Activated gamma-delta T cell treated with Interleukin-2 at 50 U/mL for 16 hours (primary cell): Measurements from ENCODE around the gene PITPNC1.

ENCODE experiments used
- DNase-seq: peaks from one replicate; pipeline ENCODE4 v3.0.0-alpha.2; 2020

The PITPNC1 gene

DNA sequence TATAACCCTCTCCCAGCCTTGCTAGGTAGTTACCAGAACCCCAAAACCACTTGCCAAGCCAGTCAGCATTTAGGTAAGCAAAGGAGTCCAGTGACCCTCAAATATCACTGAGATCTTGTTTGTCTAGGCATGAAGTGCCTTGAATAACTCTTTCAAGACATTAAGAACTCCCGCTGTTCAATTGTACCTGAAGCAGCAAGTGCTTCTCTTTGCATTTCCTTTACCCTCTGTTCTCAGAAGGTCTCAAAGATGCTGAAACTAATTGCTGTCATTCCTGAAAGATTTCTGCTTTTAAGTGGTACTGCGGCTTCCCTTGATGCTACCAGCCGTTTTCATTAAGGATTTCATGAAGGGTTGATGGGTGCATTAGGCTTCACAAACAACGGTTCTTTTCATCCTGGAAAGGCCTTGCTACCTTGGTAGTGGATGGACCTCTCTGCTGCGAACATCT is 142.7 kb downstream of the PITPNC1 start:
- DNase-seq: no peak

GRCh38 chr17:67520252-67520906 is 143.3 kb downstream of the PITPNC1 start:
- DNase-seq: no peak

GRCh38 chr17:67520916-67521774 is 144.1 kb downstream of the PITPNC1 start:
- DNase-seq: no peak

DNA sequence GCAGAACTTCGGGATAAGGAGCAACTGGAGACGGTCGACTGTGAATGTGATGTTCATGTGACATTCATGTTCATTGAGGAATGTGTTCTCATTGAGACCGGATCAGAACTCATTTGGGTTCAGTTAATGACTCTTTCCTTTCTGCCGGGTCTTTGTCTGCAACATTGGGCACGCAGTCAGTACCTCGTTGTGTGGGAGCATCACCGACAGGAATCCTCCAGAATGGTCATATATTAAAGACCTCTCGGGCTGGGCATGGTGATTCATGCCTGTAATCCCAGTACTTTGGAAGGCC is 144.6 kb downstream of the PITPNC1 start:
- DNase-seq: no peak

DNA sequence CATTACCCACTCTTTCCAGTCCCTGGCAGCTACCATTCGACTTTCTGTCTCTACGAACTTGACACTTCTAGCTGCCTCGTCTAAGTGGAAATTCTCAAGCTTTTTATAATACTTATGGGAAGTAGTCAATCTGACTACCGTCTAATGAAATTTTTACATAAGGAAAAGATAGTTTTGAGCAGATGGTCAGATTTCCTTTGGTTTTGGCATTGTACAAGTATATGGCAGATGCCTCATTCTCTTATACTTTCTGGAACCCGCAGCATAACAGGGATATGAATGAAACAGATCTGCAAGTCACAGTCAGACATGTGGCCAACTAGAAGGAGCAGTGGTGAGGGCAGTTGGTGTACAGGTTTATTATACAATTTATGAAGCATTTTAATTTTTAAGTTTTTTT is 146.0 kb downstream of the PITPNC1 start:
- no peak for DNase-seq

DNA sequence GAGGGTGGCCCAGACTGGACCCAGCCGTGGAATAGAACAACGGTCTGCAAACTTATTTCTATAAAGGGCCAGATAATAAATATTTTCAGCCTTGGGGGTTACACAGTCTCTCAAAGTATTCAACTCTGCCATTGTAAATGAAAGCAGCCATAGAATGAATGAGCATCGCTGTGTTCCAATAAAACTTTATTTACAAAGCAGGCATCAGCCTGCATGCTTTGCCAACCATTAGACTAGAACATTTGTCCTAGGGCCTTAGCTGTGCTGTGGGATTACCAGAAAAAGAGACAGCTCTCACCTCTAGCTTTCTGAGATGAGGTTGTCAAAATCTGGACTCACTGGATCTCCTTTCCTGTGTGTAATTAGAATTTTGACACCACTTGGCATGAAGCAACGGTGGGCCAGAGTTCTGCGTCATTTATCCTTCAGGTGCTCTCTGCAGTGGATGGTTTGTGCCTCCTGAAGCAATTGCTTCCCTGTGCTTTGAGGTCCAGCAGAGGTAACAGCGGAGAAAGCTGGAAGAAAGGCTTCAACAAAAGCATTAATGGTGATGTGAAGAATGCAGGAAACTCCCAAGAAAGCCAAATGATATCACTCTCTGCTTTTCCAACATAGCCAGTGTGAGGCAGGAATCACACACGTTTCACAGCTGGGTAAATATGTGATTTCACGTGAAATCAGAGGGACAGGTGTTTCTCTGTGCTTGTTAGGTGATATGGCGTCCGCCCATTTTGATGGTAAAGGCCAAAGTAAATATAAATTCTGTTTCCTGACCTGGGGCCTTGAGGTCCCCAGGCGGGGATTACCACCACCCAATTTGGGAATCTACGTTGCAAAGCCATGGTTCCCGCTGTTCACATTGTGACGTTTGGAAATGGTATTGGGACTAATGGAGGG is 148.4 kb downstream of the PITPNC1 start:
- no peak for DNase-seq

DNA sequence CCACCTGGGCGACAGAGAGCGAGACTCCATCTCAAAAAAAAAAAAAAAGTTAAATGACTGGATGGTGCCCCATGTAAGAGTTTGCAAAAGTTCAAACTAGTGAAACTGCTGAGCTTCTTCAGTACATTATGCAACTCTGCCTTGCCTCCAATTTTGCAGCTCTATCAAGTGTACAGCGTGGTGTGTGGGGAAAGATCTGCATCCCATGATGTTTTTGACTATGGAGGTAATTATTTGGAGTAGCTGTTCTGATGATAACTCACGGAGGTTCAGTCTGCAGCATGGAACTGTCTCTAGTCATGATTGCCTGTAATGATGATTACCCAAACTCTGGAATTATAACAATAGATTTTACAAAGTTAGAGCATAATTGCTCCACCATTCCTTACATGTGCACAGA is 149.6 kb downstream of the PITPNC1 start:
- DNase-seq: no peak

DNA sequence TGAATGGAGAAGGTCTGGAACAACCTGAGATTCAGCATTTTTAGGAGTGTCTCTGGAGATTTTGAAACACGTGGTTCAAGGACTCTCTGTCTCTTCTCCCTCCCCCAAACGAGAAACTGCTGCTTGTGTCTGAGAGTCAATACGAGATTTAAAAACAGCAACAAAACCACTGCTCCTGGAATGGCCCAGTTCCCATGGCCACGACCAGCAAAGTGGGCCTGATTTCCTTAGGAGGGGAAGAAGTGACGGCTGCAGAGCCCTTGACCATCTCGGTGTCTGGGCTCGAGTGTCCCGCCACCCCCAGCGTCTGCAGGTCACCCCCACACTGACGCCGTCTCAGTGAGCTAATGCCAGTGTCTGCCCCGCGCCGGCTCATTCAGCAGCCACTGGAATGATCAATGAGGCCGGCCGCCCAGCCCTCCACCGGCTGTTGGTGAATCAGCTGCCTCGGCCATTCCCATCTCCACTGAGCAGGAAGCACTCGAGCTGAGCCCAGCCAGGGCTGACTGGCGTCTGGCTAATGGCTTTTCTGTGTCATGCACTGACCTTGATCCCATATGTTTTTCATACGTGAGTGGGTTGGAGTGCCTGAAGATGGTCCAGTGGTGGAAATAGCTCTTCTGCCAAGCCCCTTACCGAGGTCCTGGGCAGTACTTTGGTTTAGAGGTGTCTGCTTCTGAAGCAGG is 151.8 kb downstream of the PITPNC1 start:
- DNase-seq: no peak

GRCh38 chr17:67531291-67531690 is 154.2 kb downstream of the PITPNC1 start:
- no peak for DNase-seq

GRCh38 chr17:67532326-67532871 is 155.3 kb downstream of the PITPNC1 start:
- no peak for DNase-seq

- DNase-seq: no peak
Observed at GRCh38 chr17:67534941-67535340, 157.9 kb downstream of the PITPNC1 start.

- DNase-seq: no peak
Observed at GRCh38 chr17:67542219-67543114, 165.4 kb downstream of the PITPNC1 start.

DNA sequence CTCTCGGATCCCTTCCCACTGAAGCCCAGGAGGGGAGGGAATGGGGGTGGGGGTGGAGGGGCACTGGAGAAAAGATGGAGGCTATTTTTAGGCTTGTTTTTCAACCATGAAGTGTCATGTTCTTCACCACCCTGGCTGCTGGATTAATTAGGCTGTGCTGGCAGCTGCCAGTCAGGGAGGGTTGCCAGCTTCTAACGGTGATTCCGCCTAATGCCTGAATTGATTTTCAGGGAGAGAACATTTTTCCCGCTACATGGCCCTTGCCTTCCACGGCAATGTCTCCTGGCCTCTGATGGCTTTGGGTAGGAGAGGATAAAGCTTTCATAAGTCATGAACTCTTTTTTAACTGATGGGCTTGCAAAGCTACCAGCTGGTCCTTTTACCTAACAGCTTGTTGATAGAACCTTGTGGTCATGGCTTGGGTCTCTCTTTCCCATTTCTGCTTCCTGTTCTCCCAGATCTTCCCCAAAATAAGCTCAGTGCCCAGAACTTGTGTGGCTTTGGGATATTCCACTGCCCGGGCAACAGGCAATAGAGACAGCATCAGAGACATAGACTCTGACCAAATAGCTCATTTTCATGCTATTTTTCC is 167.4 kb downstream of the PITPNC1 start:
- DNase-seq: no peak

- no peak for DNase-seq
Observed at GRCh38 chr17:67546578-67547527, 169.8 kb downstream of the PITPNC1 start.

- DNase-seq: no peak
Observed at GRCh38 chr17:67548693-67549092, 171.6 kb downstream of the PITPNC1 start.

GRCh38 chr17:67549820-67550219 is 172.7 kb downstream of the PITPNC1 start:
- DNase-seq: no peak

GRCh38 chr17:67554634-67555033 is 177.6 kb downstream of the PITPNC1 start:
- DNase-seq: no peak

DNA sequence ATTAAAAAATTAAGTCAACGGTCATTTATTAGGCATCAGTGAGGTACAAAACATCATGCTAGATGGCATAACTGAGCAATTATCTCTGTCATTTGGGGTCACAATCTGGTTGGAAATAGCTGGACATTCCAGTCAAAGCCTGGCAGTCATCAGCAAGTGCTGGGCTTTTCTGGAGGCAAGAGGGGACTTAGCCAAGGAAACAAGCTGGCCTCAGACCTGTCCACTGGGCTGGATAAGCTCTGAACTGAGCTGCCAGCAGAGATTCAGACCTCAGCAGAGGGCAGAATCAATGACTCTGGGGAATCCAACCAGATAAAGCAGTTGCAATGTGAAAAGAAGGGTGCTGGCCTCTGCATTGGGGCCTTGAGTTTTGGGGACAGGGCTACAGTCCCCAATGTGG is 178.8 kb downstream of the PITPNC1 start:
- no peak for DNase-seq

GRCh38 chr17:67557052-67557845 is 180.2 kb downstream of the PITPNC1 start:
- no peak for DNase-seq
